GM23248 (cell line): ENCODE results near the gene XXYLT1. TPM values are rescaled to one million over a fixed set of nuclear protein-coding genes. Genes with fewer than 3 reads are reported as not detected.

ENCODE experiments used
- DNase-seq: peaks from one replicate; pipeline ENCODE4 v3.0.0-alpha.2; 2015
- H2AFZ ChIP-seq: fragments of 200-600 bp; sonication (generic); 2 replicates; pipeline ENCODE4 v1.6.1; 2016; ENCODE audit warnings: antibody characterized with exemption
- H3F3A ChIP-seq: fragments of 200-600 bp; sonication (generic); 2 replicates; pipeline ENCODE4 v1.6.1; 2016; ENCODE audit warnings: mild to moderate bottlenecking, antibody characterized with exemption, mixed run types; ENCODE audit not compliant: insufficient read depth
- H3K27ac ChIP-seq: fragments of 200-600 bp; sonication (generic); 2 replicates; pipeline ENCODE4 v1.5.1; 2016; ENCODE audit warnings: mild to moderate bottlenecking
- H3K27me3 ChIP-seq: fragments of 200-600 bp; sonication (generic); replicated peaks from 2 replicates; pipeline ENCODE4 v1.6.1; 2016; ENCODE audit warnings: mild to moderate bottlenecking; ENCODE audit not compliant: insufficient read depth
- H3K36me3 ChIP-seq: fragments of 200-600 bp; sonication (generic); 2 replicates; pipeline ENCODE4 v1.6.1; 2016; ENCODE audit warnings: low read depth, mild to moderate bottlenecking
- H3K4me1 ChIP-seq: fragments of 200-600 bp; sonication (generic); 2 replicates; pipeline ENCODE4 v1.6.1; 2016; ENCODE audit warnings: mild to moderate bottlenecking; ENCODE audit not compliant: insufficient read depth
- H3K4me2 ChIP-seq: fragments of 200-600 bp; sonication (generic); one replicate; pipeline ENCODE4 v1.6.1; 2016; ENCODE audit warnings: mild to moderate bottlenecking; ENCODE audit not compliant: unreplicated experiment
- H3K4me3 ChIP-seq: fragments of 200-600 bp; sonication (generic); 2 replicates; pipeline ENCODE4 v1.5.1; 2016; ENCODE audit warnings: mild to moderate bottlenecking
- H3K79me2 ChIP-seq: fragments of 200-600 bp; sonication (generic); 2 replicates; pipeline ENCODE4 v1.6.1; 2016; ENCODE audit warnings: mild to moderate bottlenecking; ENCODE audit not compliant: insufficient read depth
- H3K9ac ChIP-seq: fragments of 200-600 bp; sonication (generic); 2 replicates; pipeline ENCODE4 v1.6.1; 2016; ENCODE audit warnings: mild to moderate bottlenecking
- H3K9me2 ChIP-seq: fragments of 200-600 bp; sonication (generic); 2 replicates; pipeline ENCODE4 v1.6.1; 2016; ENCODE audit warnings: mixed run types, mild to moderate bottlenecking, moderate library complexity; ENCODE audit not compliant: insufficient read depth
- H3K9me3 ChIP-seq: fragments of 200-600 bp; sonication (generic); one replicate; pipeline ENCODE4 v1.6.1; 2017; ENCODE audit warnings: low read depth
- H4K20me1 ChIP-seq: fragments of 200-600 bp; sonication (generic); 2 replicates; pipeline ENCODE4 v1.6.0; 2016; ENCODE audit not compliant: insufficient read depth
- EZH2 ChIP-seq: fragments of 200-600 bp; sonication (generic); IDR thresholded peaks from 2 replicates; pipeline ENCODE4 v1.6.1; 2018; ENCODE audit warnings: antibody characterized with exemption, mild to moderate bottlenecking; ENCODE audit not compliant: insufficient read depth, poor library complexity, severe bottlenecking
- EZH2phosphoT487 ChIP-seq: fragments of 200-600 bp; sonication (generic); IDR thresholded peaks from 2 replicates; pipeline ENCODE4 v1.6.1; 2018; ENCODE audit warnings: antibody characterized with exemption, moderate library complexity, mild to moderate bottlenecking, low read depth; ENCODE audit not compliant: insufficient read depth
- WGBS, 2 experiments: methylation state at CpG; one replicate each; pipeline ENCODE4 v1.1.6; 2015 to 2017; ENCODE audit warnings: low lambda C conversion rate in 2 of 2, low coverage in 1 of 2; ENCODE audit errors: missing lambda C conversion rate in 2 of 2; 5-methylcytosine and 5-hydroxymethylcytosine counted together
- in situ Hi-C: fragments of 300-500 bp; cut with MboI; formaldehyde crosslinking; loops from 2 replicates; pipeline ENCODE4 v1.15.0; 2020
- polyA plus RNA-seq: library from polyadenylated mRNA; unstranded; fragments of >200 nt; fragmentation: Nextera tagmentation; extraction: Ambion mirVana; gene quantifications from 2 replicates; pipeline ENCODE4 v1.2.1, GENCODE V29; 2016
- total RNA-seq: library from RNA; depleted of rRNA; stranded (reverse); fragments of >200 nt; shearing (Covaris generic); gene quantifications from 2 replicates; pipeline ENCODE4 v1.2.3, GENCODE V29; 2014

XXYLT1 gene
- total and polyA plus RNA-seq, 2 experiments from 2014 or later = 22.8 to 44.7 TPM

DNA sequence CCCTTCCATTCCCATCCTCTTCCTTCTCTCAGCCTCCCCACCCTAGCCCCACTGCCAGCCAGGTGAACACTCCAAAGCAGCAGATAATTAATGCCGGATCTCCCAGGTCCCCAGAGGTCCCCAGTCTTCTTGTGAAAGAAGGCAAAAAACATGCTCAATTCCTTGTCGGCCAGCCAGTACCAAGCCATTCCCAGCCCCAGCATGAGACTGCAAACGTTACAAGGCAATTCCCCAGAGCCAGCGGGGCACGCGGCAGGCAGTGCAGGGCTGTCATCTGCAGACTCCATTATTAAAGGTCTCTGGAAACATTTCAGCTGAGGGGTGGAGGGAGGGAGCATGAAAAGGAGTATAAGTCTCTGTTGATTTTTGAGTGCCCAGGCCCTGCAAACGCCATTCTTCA, 117.8 kb downstream of the XXYLT1 start:
- H2AFZ ChIP-seq = no peak overlapping the region
- H3F3A ChIP-seq = peaks cover 10% of the 10 kb centered on the region; the same call in 1 of the 2 replicates
- H3K79me2 ChIP-seq = no peaks in the 10 kb centered on the region
- H3K4me1 ChIP-seq = peaks cover 31% of the 10 kb centered on the region
- no peak overlapping the region for H3K4me3 ChIP-seq
- no peak overlapping the region for H3K4me2 ChIP-seq
- H3K36me3 ChIP-seq = no peaks in the 10 kb centered on the region
- in situ Hi-C loops = no loop called here
- DNase-seq = no peak
- TF ChIP-seq EZH2phosphoT487 (no peak), EZH2 (no peak)
- no peaks in the 10 kb centered on the region for H3K9me3 ChIP-seq
- no peaks in the 10 kb centered on the region for H3K27me3 ChIP-seq
- no peaks in the 10 kb centered on the region for H3K9me2 ChIP-seq
- no peak overlapping the region for H3K9ac ChIP-seq
- H4K20me1 ChIP-seq = no peaks in the 10 kb centered on the region
- no peak overlapping the region for H3K27ac ChIP-seq
- WGBS, 2 experiments = 70 to 73% methylated on average over 7 of the region's 7 CpGs

DNA sequence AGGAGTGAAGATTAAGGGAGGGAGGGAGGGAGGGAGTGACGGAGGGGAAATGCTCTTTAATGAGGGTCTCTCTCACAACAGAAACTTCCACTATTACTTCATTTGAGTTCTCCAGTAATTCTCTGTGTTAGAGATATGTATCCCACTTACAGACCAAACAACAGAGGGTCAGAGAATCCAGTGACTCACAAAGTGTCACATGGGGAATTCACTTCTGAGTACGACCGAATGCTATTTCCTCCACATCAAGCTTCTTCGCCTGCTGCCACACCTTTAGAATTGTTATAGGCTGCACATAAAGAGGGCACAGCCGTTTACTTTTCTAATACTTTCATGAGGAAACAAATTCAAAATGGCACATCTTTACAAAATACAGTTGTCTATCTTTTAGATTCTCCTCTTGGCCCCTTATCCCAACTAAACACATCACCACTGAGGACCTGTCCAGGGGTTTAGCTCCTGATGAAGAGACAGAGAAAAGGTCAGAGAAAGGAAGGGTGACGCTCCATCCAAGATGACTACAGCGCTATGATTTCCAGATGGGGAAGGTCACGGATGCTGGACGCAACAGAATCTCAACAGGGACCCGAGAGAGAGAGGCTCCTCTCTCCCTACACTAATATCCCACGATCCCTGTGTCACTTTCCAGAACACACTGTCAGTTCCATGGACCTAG, 119.0 kb downstream of the XXYLT1 start:
- Histone ChIP-seq H2AFZ (peak overlapping the region; percentile 12; the same call in 1 of the 2 replicates), H4K20me1 (no peaks in the 10 kb centered on the region), H3K9me2 (no peaks in the 10 kb centered on the region), H3K9ac (peak overlapping the region; percentile 28), H3K27ac (peak overlapping the region; percentile 58), H3K4me1 (peaks cover 35% of the 10 kb centered on the region), H3K79me2 (0 out of 2 replicates have a peak, but pooled peaks cover 2% of the 10 kb centered on the region), H3K27me3 (no peaks in the 10 kb centered on the region), H3K36me3 (no peaks in the 10 kb centered on the region), H3K4me3 (no peak overlapping the region; the same call in 1 of the 2 replicates), H3K4me2 (peak overlapping the region; percentile 35), H3K9me3 (no peaks in the 10 kb centered on the region), H3F3A (peaks cover 10% of the 10 kb centered on the region; the same call in 1 of the 2 replicates)
- TF ChIP-seq EZH2phosphoT487 (no peak), EZH2 (no peak)
- in situ Hi-C loops = no loop called here
- peak; percentile 88 for DNase-seq
- WGBS, 2 experiments = 41 to 48% methylated on average over 10 to 11 of the region's 11 CpGs

DNA sequence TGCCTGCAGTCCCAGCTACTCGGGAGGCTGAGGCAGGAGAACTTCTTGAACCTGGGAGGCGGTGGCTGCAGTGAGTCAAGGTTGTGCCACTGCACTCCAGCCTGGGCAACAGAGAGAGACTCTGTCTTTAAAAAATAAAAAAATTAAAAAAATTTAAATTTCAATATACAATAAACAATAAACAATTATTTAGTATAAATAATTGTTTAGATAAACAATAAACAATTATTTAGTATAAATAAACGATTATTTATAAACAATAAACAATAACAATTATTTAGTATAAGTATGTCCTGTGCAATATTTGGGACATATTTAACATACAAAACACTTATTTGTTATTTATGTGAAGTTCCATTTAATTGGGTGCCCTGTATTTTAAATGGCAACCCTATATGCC, 119.6 kb downstream of the XXYLT1 start:
- H2AFZ ChIP-seq = no peak overlapping the region
- 0 out of 2 replicates have a peak, but pooled peaks cover 3% of the 10 kb centered on the region for H3K79me2 ChIP-seq
- peak overlapping the region; percentile 35 for H3K4me2 ChIP-seq
- H3K27me3 ChIP-seq = no peaks in the 10 kb centered on the region
- DNase-seq = no peak
- 86 to 97% methylated on average over 3 of the region's 3 CpGs for WGBS, 2 experiments
- peak overlapping the region; percentile 58 for H3K27ac ChIP-seq
- H3K9ac ChIP-seq = peak overlapping the region; percentile 28
- in situ Hi-C loops = no loop called here
- no peaks in the 10 kb centered on the region for H4K20me1 ChIP-seq
- no peaks in the 10 kb centered on the region for H3K9me3 ChIP-seq
- TF ChIP-seq EZH2 (no peak), EZH2phosphoT487 (no peak)
- H3K4me3 ChIP-seq = no peak overlapping the region
- no peaks in the 10 kb centered on the region for H3K9me2 ChIP-seq
- H3K36me3 ChIP-seq = no peaks in the 10 kb centered on the region
- peaks cover 10% of the 10 kb centered on the region; the same call in 1 of the 2 replicates for H3F3A ChIP-seq
- peaks cover 35% of the 10 kb centered on the region for H3K4me1 ChIP-seq

DNA sequence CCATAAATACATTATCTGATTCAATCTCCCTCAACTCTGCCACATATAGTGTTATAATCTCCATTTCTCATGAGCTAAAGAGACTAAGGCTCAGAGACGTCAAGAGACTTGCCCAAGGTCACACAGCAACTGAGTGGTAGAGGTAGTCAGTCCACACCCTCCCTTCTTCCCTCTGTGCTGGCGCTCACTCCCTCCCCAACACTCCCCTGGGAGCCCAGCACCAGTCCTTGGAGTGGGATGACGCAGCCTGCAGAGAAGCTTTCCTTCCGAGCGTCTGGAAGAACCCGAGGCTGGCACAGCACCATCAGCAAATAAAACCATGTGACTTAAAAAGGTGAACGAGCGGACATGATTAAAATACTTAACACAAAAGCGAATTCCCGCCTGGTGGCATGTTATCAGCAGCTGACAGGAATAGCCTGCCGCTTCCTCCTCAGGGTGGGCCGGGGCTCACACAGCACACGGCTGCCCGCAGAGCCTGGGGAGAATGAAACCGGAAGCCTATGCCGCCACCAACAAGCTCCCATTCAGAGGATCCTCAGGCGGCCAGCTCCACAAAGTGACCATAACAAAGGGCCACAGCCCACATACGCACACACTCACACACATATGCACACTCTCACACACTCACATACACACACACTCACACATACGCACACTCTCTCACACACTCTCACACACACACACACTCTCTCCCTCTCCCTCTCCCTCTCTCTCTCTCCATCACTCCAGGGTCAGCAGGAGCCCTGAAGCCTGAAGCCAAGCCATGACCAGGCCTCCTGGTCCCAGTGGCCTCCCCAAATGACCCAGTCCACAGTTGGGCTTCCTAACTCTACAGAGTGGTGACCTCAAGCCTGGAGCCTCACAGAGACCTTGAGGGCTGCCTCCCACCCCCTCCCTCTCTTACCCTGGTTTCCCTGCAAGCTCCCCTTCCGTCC, 120.5 kb downstream of the XXYLT1 start:
- Histone ChIP-seq H3K27me3 (no peaks in the 10 kb centered on the region), H3K27ac (0 out of 2 replicates have a peak overlapping the region, but pooled peaks have one; percentile 58), H3K9me2 (no peaks in the 10 kb centered on the region), H3K9me3 (no peaks in the 10 kb centered on the region), H3K4me3 (no peak overlapping the region), H3F3A (peaks cover 10% of the 10 kb centered on the region; the same call in 1 of the 2 replicates), H3K79me2 (0 out of 2 replicates have a peak, but pooled peaks cover 3% of the 10 kb centered on the region), H4K20me1 (no peaks in the 10 kb centered on the region), H3K36me3 (no peaks in the 10 kb centered on the region), H3K9ac (no peak overlapping the region), H3K4me2 (no peak overlapping the region), H3K4me1 (peaks cover 35% of the 10 kb centered on the region), H2AFZ (no peak overlapping the region)
- 92 to 95% methylated on average over 15 to 20 of the region's 20 CpGs for WGBS, 2 experiments
- peak; percentile 23 for DNase-seq
- TF ChIP-seq EZH2 (no peak), EZH2phosphoT487 (no peak)
- in situ Hi-C loops = no loop called here
